ENCODE measurements around the gene NTM.

- TF ChIP-seq CTCF (conservative IDR thresholded peaks at IDR 0.05 in 1 of 2, IDR thresholded peaks at IDR 0.05 in 1 of 2; ENCODE audit: low read depth in 1 of 2, low read length in 2 of 2): no peak
- TF ChIP-seq EZH2 (IDR thresholded peaks at IDR 0.05; ENCODE audit: low read length, missing control alignments): no peak
Measured at GRCh38 chr11:131810541-131810940, 440.1 kb downstream of the NTM start.
